Hepatocyte (in vitro differentiated cells): ENCODE results near the gene EXD1.

ENCODE experiments used
- EZH2phosphoT487 ChIP-seq: fragments of 200-600 bp; sonication (generic); IDR thresholded peaks from one replicate; pipeline ENCODE4 v1.6.1; 2018; ENCODE audit warnings: antibody characterized with exemption, mild to moderate bottlenecking, low read depth, moderate library complexity; ENCODE audit not compliant: unreplicated experiment, severe bottlenecking
- TF ChIP-seq, protein P1 (sequence below): fragments of 200-600 bp; sonication (generic); IDR thresholded peaks from 2 replicates; pipeline ENCODE4 v1.5.1; 2016; ENCODE audit warnings: antibody characterized with exemption, mild to moderate bottlenecking; ENCODE audit not compliant: poor library complexity

DNA sequence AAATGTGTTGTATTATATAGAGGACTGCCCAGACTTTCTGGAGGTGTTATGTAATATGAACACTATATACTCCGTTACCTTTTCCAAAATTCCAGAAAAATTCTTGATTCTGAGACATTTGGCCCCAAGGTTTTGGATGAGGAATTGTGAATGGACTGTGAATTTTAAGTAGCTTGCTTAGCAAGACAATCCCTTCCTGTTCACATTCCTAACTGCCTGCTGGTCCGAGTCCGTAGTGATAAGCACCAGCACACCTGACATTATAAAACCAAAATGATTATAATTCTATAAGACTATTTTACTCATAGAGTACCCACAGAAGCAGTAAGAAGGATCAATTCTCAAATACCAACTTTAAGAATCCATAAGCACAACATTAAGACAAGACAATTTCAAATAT lies 11.2 kb downstream of the EXD1 start:
- TF ChIP-seq, protein P1, sequence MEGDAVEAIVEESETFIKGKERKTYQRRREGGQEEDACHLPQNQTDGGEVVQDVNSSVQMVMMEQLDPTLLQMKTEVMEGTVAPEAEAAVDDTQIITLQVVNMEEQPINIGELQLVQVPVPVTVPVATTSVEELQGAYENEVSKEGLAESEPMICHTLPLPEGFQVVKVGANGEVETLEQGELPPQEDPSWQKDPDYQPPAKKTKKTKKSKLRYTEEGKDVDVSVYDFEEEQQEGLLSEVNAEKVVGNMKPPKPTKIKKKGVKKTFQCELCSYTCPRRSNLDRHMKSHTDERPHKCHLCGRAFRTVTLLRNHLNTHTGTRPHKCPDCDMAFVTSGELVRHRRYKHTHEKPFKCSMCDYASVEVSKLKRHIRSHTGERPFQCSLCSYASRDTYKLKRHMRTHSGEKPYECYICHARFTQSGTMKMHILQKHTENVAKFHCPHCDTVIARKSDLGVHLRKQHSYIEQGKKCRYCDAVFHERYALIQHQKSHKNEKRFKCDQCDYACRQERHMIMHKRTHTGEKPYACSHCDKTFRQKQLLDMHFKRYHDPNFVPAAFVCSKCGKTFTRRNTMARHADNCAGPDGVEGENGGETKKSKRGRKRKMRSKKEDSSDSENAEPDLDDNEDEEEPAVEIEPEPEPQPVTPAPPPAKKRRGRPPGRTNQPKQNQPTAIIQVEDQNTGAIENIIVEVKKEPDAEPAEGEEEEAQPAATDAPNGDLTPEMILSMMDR: no peak
- no peak for TF ChIP-seq EZH2phosphoT487
